ENCODE results near the gene CDH15.

CDH15 gene

GRCh38 chr16:89200124-89200849, 28.7 kb downstream of the CDH15 start, which contains the start of gene SLC22A31:
Gene SLC22A31, minus strand, starts transcription at chr16:89200537. Its CDS starts 36 bp downstream, at chr16:89200501.
- no peak for DNase-seq (ENCODE audit: low read depth)

GRCh38 chr16:89200850-89201411, 29.4 kb downstream of the CDH15 start:
- DNase-seq (ENCODE audit: low read depth): no peak

- DNase-seq (ENCODE audit: low read depth): peak; percentile 74
Observed at GRCh38 chr16:89201439-89202377, 30.2 kb downstream of the CDH15 start.

GRCh38 chr16:89202422-89203215, 31.1 kb downstream of the CDH15 start:
- DNase-seq (ENCODE audit: low read depth): no peak

- DNase-seq (ENCODE audit: low read depth): no peak
Observed at GRCh38 chr16:89207993-89208392, 36.4 kb downstream of the CDH15 start.

GRCh38 chr16:89209522-89210044, 38.0 kb downstream of the CDH15 start:
- DNase-seq (ENCODE audit: low read depth): no peak

- DNase-seq (ENCODE audit: low read depth): no peak
Observed at GRCh38 chr16:89210165-89210903, 38.8 kb downstream of the CDH15 start.

- DNase-seq (ENCODE audit: low read depth): no peak
Observed at GRCh38 chr16:89210904-89211515, 39.5 kb downstream of the CDH15 start.

GRCh38 chr16:89216315-89217137, 45.0 kb downstream of the CDH15 start:
- peak; percentile 72 for DNase-seq (ENCODE audit: low read depth)

- DNase-seq (ENCODE audit: low read depth): no peak
Observed at GRCh38 chr16:89217138-89217387, 45.5 kb downstream of the CDH15 start.

GRCh38 chr16:89217388-89218191, 46.0 kb downstream of the CDH15 start, which contains the start of gene ZNF778:
Gene ZNF778, plus strand, starts transcription at chr16:89217703. Its CDS starts 3,425 bp downstream, at chr16:89221128.
- peak; percentile 67 for DNase-seq (ENCODE audit: low read depth)

- DNase-seq (ENCODE audit: low read depth): no peak
Observed at GRCh38 chr16:89219365-89219764, 47.8 kb downstream of the CDH15 start.

- no peak for DNase-seq (ENCODE audit: low read depth)
Observed at GRCh38 chr16:89221604-89222003, 50.1 kb downstream of the CDH15 start.

GRCh38 chr16:89222931-89223330, 51.4 kb downstream of the CDH15 start:
- no peak for DNase-seq (ENCODE audit: low read depth)

GRCh38 chr16:89224665-89225064, 53.1 kb downstream of the CDH15 start:
- DNase-seq (ENCODE audit: low read depth): no peak

- DNase-seq (ENCODE audit: low read depth): no peak
Observed at GRCh38 chr16:89230255-89230654, 58.7 kb downstream of the CDH15 start.

- DNase-seq (ENCODE audit: low read depth): no peak
Observed at GRCh38 chr16:89232107-89232506, 60.6 kb downstream of the CDH15 start.

GRCh38 chr16:89233678-89234490, 62.3 kb downstream of the CDH15 start:
- no peak for DNase-seq (ENCODE audit: low read depth)
